PFSK-1 (cell line): Measurements from ENCODE around the gene STRIP1.

Experiments used
- FOXP2 ChIP-seq: optimal IDR thresholded peaks from 2 replicates; pipeline ENCODE3; 2011; ENCODE audit warnings: borderline replicate concordance, control low read depth, inconsistent platforms; ENCODE audit not compliant: insufficient read depth; ENCODE audit errors: extremely low read length, extremely low read depth
- POLR2AphosphoS5 ChIP-seq: IDR thresholded peaks from 2 replicates; pipeline ENCODE4 v1.6.1; 2012; ENCODE audit warnings: low read depth, mild to moderate bottlenecking, control low read depth, low read length, moderate library complexity
- SIN3A ChIP-seq: IDR thresholded peaks from 2 replicates; pipeline ENCODE4 v1.6.1; 2012; ENCODE audit warnings: mild to moderate bottlenecking, low read length, moderate library complexity, borderline replicate concordance; ENCODE audit not compliant: insufficient read depth
- TAF1 ChIP-seq: IDR thresholded peaks from 2 replicates; pipeline ENCODE4 v1.6.1; 2012; ENCODE audit warnings: low read length, control low read depth, borderline replicate concordance; ENCODE audit not compliant: insufficient read depth
- TF ChIP-seq, protein P1 (sequence below), 2 experiments: IDR thresholded peaks; 2 replicates each; pipeline versions ENCODE4 v1.6.1 to v1.8.0; 2011 to 2012; ENCODE audit warnings: low read depth in 2 of 2, low read length in 2 of 2, control low read depth in 1 of 2, inconsistent platforms in 1 of 2, mild to moderate bottlenecking in 1 of 2, moderate library complexity in 1 of 2; ENCODE audit not compliant: insufficient read depth in 1 of 2

DNA sequence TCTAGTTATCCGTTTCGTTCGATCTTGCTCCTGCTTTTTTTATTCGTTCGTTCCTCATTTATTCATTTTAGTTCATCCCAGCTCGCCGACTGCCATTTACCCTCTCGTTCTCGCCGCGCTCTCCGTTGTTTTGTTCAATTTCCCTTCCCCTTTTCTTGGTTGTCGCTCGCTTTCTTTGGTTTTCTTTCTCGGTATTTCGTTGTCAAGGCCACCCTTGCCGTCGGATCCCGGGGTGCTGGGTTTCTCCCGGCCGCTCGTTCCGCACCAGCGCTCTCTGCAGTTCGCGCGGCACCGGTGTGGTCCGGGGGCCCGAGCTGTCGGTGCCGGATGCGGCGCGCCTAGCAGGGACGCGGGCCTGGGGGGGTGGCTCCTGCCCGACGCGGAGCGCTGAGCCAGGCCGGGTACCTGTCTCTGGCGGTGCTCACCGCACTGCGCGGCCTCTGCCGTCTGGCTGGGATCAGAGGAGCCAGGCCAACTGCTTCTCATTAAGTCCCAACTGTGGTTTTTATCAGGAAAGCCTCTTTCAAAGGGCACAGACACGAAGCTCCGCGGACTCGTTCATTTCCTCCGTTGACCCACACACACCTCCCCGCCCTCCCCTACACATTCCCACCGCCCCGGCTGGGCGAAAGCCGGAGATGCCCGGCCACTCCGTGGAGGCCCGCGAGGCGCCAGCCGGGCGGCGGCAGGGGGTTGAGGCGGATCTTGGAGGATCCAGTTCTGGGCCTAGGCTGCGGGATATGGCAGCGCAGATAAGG, 34.4 kb downstream of the STRIP1 start:
- TF ChIP-seq TAF1 (no peak), POLR2AphosphoS5 (no peak), SIN3A (no peak), FOXP2 (no peak)
- TF ChIP-seq, protein P1, sequence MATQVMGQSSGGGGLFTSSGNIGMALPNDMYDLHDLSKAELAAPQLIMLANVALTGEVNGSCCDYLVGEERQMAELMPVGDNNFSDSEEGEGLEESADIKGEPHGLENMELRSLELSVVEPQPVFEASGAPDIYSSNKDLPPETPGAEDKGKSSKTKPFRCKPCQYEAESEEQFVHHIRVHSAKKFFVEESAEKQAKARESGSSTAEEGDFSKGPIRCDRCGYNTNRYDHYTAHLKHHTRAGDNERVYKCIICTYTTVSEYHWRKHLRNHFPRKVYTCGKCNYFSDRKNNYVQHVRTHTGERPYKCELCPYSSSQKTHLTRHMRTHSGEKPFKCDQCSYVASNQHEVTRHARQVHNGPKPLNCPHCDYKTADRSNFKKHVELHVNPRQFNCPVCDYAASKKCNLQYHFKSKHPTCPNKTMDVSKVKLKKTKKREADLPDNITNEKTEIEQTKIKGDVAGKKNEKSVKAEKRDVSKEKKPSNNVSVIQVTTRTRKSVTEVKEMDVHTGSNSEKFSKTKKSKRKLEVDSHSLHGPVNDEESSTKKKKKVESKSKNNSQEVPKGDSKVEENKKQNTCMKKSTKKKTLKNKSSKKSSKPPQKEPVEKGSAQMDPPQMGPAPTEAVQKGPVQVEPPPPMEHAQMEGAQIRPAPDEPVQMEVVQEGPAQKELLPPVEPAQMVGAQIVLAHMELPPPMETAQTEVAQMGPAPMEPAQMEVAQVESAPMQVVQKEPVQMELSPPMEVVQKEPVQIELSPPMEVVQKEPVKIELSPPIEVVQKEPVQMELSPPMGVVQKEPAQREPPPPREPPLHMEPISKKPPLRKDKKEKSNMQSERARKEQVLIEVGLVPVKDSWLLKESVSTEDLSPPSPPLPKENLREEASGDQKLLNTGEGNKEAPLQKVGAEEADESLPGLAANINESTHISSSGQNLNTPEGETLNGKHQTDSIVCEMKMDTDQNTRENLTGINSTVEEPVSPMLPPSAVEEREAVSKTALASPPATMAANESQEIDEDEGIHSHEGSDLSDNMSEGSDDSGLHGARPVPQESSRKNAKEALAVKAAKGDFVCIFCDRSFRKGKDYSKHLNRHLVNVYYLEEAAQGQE (IDR thresholded peaks at IDR 0.05; ENCODE audit: insufficient read depth in 1 of 2, low read depth in 2 of 2, low read length in 2 of 2), result no peak
